Caco-2 (cell line): ENCODE measurements around the gene BUD13. TPM values are rescaled to one million over a fixed set of nuclear protein-coding genes. Genes with fewer than 3 reads are reported as not detected.

Source experiments
- BruUV-seq: library from RNA; stranded (reverse); fragments of 400-500 nt; replicated peaks from 2 replicates; lab custom pipeline; 2021; lab: Mats Ljungman, UMichigan
- CTCF ChIA-PET: fragments of 300-600 bp; sonication (Branson Sonifier 250); formaldehyde crosslinking; loops from one replicate; lab custom pipeline; 2022; ENCODE audit warnings: antibody characterized with exemption; lab: Charles Lee
- POLR2A ChIA-PET: fragments of 300-600 bp; sonication (Branson Sonifier 250); formaldehyde crosslinking; loops from one replicate; lab custom pipeline; 2022; ENCODE audit warnings: antibody characterized with exemption; lab: Charles Lee
- DNase-seq, 2 experiments: peaks; one replicate each; pipeline versions ENCODE4 v3.0.0 to v3.0.0-alpha.2; 2020 to 2022
- H3K27me3 ChIP-seq: replicated peaks from 2 replicates; pipeline ENCODE4 v1.6.0; 2011; ENCODE audit warnings: low read length; ENCODE audit not compliant: control insufficient read depth, insufficient read depth
- H3K36me3 ChIP-seq: 2 replicates; pipeline ENCODE4 v1.5.1; 2011; ENCODE audit warnings: low read length; ENCODE audit not compliant: control insufficient read depth, insufficient read depth
- H3K4me1 ChIP-seq: fragments of 250-450 bp; sonication (Bioruptor Pico); 2 replicates; pipeline ENCODE4 v1.5.1; 2020; ENCODE audit warnings: mild to moderate bottlenecking
- H3K4me3 ChIP-seq: 2 replicates; pipeline ENCODE4 v1.5.1; 2011; ENCODE audit warnings: low read depth, mild to moderate bottlenecking, control low read depth, low read length
- H3K9me3 ChIP-seq: fragments of 250-450 bp; sonication (Bioruptor Pico); 2 replicates; pipeline ENCODE4 v1.5.1; 2020; ENCODE audit warnings: mild to moderate bottlenecking, moderate library complexity
- H3K27ac Mint-ChIP-seq: one replicate; pipeline ENCODE4 v1.8.0; 2022; ENCODE audit warnings: mixed read lengths; ENCODE audit not compliant: unreplicated experiment
- H3K27me3 Mint-ChIP-seq: one replicate; pipeline ENCODE4 v1.8.0; 2022; ENCODE audit warnings: mixed read lengths; ENCODE audit not compliant: insufficient read depth, unreplicated experiment
- H3K36me3 Mint-ChIP-seq: one replicate; pipeline ENCODE4 v1.8.0; 2022; ENCODE audit warnings: mild to moderate bottlenecking, mixed read lengths; ENCODE audit not compliant: insufficient read depth, unreplicated experiment
- H3K4me1 Mint-ChIP-seq: one replicate; pipeline ENCODE4 v1.8.0; 2022; ENCODE audit warnings: low read depth, mixed read lengths; ENCODE audit not compliant: unreplicated experiment
- H3K4me3 Mint-ChIP-seq: one replicate; pipeline ENCODE4 v1.8.0; 2022; ENCODE audit warnings: mild to moderate bottlenecking, moderate library complexity, mixed read lengths; ENCODE audit not compliant: unreplicated experiment
- H3K9me3 Mint-ChIP-seq: one replicate; pipeline ENCODE4 v1.8.0; 2022; ENCODE audit warnings: mixed read lengths; ENCODE audit not compliant: unreplicated experiment
- CTCF ChIP-seq, 2 experiments: fragments of 200-600 bp in 1 of 2; IDR thresholded peaks; 1 replicate in 1 of 2; 2 replicates in 1 of 2; pipeline versions ENCODE4 v1.5.1 to v1.8.0; 2011 to 2022; ENCODE audit warnings: antibody characterized with exemption in 1 of 2, control low read depth in 1 of 2, inconsistent platforms in 1 of 2, low read depth in 1 of 2, low read length in 1 of 2, mild to moderate bottlenecking in 1 of 2, moderate library complexity in 1 of 2; ENCODE audit not compliant: insufficient read depth in 1 of 2, severe bottlenecking in 1 of 2, unreplicated experiment in 1 of 2
- intact Hi-C: fragments of 100-400 bp; cut with micrococcal nuclease; formaldehyde crosslinking; loops from one replicate; pipeline ENCODE4 v1.10.0; 2022; ENCODE audit not compliant: unreplicated experiment
- total RNA-seq: library from RNA; stranded (reverse); gene quantifications from 2 replicates; pipeline ENCODE4 v1.2.3, GENCODE V29; 2022

Gene BUD13
- total RNA-seq, 1 experiment from 2014 or later = 42.6 TPM

GRCh38 chr11:116821050-116821918 lies 48.5 kb upstream of the BUD13 start:
- H3K36me3 Mint-ChIP-seq = no peaks in the 10 kb centered on the region
- no peak for TF ChIP-seq CTCF (IDR thresholded peaks at IDR 0.05; ENCODE audit: insufficient read depth in 1 of 2, low read depth in 1 of 2, low read length in 1 of 2, severe bottlenecking in 1 of 2, unreplicated experiment in 1 of 2)
- intact Hi-C loops = no loop called here
- no peaks in the 10 kb centered on the region for H3K9me3 Mint-ChIP-seq
- DNase-seq = no peak
- Histone ChIP-seq H3K9me3 (no peaks in the 10 kb centered on the region), H3K27me3 (no peaks in the 10 kb centered on the region), H3K4me1 (peaks cover 36% of the 10 kb centered on the region), H3K36me3 (no peaks in the 10 kb centered on the region), H3K4me3 (no peak overlapping the region)
- ChIA-PET CTCF (interaction anchor here (0.5 to 0.8 kb wide), 2 partner anchors 11 to 15 kb away, joined by 4 read pairs; no protein-coding TSS in a partner anchor), POLR2A (interaction anchor here (0.8 to 1.3 kb wide), 2 partner anchors 8 to 357 kb away, joined by 3 read pairs; partner anchors contain the start of genes APOC3 and SIDT2)
- no peaks in the 10 kb centered on the region for H3K27me3 Mint-ChIP-seq
- H3K4me3 Mint-ChIP-seq = no peak overlapping the region
- peaks cover 25% of the 10 kb centered on the region for H3K4me1 Mint-ChIP-seq
- no TSS peak for BruUV-seq
- no peak overlapping the region for H3K27ac Mint-ChIP-seq

GRCh38 chr11:116819049-116819448 lies 46.3 kb upstream of the BUD13 start:
- Histone ChIP-seq H3K36me3 (no peaks in the 10 kb centered on the region), H3K4me3 (no peak overlapping the region), H3K9me3 (no peaks in the 10 kb centered on the region), H3K4me1 (peaks cover 36% of the 10 kb centered on the region), H3K27me3 (no peaks in the 10 kb centered on the region)
- no peaks in the 10 kb centered on the region for H3K27me3 Mint-ChIP-seq
- BruUV-seq = no TSS peak
- H3K4me1 Mint-ChIP-seq = peaks cover 32% of the 10 kb centered on the region
- POLR2A ChIA-PET = no interaction called here
- H3K9me3 Mint-ChIP-seq = no peaks in the 10 kb centered on the region
- intact Hi-C loops = no loop called here
- no peak overlapping the region for H3K4me3 Mint-ChIP-seq
- CTCF ChIA-PET = interaction anchor here (0.8 kb wide), 1 partner anchor 86 kb away, joined by 3 read pairs; no protein-coding TSS in a partner anchor
- no peak for DNase-seq
- no peak for TF ChIP-seq CTCF (IDR thresholded peaks at IDR 0.05; ENCODE audit: insufficient read depth in 1 of 2, low read depth in 1 of 2, low read length in 1 of 2, severe bottlenecking in 1 of 2, unreplicated experiment in 1 of 2)
- peaks cover 6% of the 10 kb centered on the region for H3K36me3 Mint-ChIP-seq
- no peak overlapping the region for H3K27ac Mint-ChIP-seq

GRCh38 chr11:116814502-116814901 lies 41.7 kb upstream of the BUD13 start:
- Histone ChIP-seq H3K4me3 (no peak overlapping the region), H3K4me1 (peaks cover 54% of the 10 kb centered on the region), H3K9me3 (no peaks in the 10 kb centered on the region; the same call in 1 of the 2 replicates), H3K27me3 (no peaks in the 10 kb centered on the region), H3K36me3 (no peaks in the 10 kb centered on the region)
- peak overlapping the region; percentile 71 for H3K27ac Mint-ChIP-seq
- CTCF ChIA-PET = interaction anchor here (1.5 kb wide), 1 partner anchor 12 kb away, joined by 7 read pairs; no protein-coding TSS in a partner anchor
- POLR2A ChIA-PET = no interaction called here
- H3K9me3 Mint-ChIP-seq = peaks cover 12% of the 10 kb centered on the region
- intact Hi-C loops = no loop called here
- BruUV-seq = no TSS peak
- peaks cover 47% of the 10 kb centered on the region for H3K4me1 Mint-ChIP-seq
- no peaks in the 10 kb centered on the region for H3K27me3 Mint-ChIP-seq
- no peak overlapping the region for H3K4me3 Mint-ChIP-seq
- no peak for DNase-seq
- peaks cover 6% of the 10 kb centered on the region for H3K36me3 Mint-ChIP-seq
- no peak for TF ChIP-seq CTCF (IDR thresholded peaks at IDR 0.05; ENCODE audit: insufficient read depth in 1 of 2, low read depth in 1 of 2, low read length in 1 of 2, severe bottlenecking in 1 of 2, unreplicated experiment in 1 of 2)
